ENCODE measurements around the gene GGT5. TPM values are rescaled to one million over a fixed set of nuclear protein-coding genes. Genes with fewer than 3 reads are reported as not detected.
"Not testable (repeated sequence)": the region's sequence is repeated elsewhere in the genome, so short reads cannot be mapped to it uniquely, and the experiment has no call there.

Gene GGT5
- total and polyA plus RNA-seq, 2 experiments from 2014 or later, result 0.21 to 3.6 TPM

- H3K9me3 ChIP-seq (ENCODE audit: low read depth), result no peaks in the 10 kb centered on the region
- H3K27ac ChIP-seq, result no peak overlapping the region
- no peak for DNase-seq (ENCODE audit: low read depth in 1 of 2, low spot score in 1 of 2)
- no peak for TF ChIP-seq CTCF (IDR thresholded peaks at IDR 0.05; ENCODE audit: low read depth, low read length)
- no peaks in the 10 kb centered on the region for H3K27me3 ChIP-seq
- no peaks in the 10 kb centered on the region for H3K4me1 ChIP-seq (ENCODE audit: low read depth)
- no peaks in the 10 kb centered on the region for H3K36me3 ChIP-seq
- H3K4me3 ChIP-seq, result no peak overlapping the region
Observed at GRCh38 chr22:24185001-24185500, 59.8 kb downstream of the GGT5 start.

GRCh38 chr22:24184057-24184798 lies 60.7 kb downstream of the GGT5 start:
- no peaks in the 10 kb centered on the region for H3K27me3 ChIP-seq
- no peak overlapping the region for H3K4me3 ChIP-seq
- H3K27ac ChIP-seq, result no peak overlapping the region
- DNase-seq (ENCODE audit: low read depth in 1 of 2, low spot score in 1 of 2), result no peak
- H3K9me3 ChIP-seq (ENCODE audit: low read depth), result no peaks in the 10 kb centered on the region
- TF ChIP-seq CTCF (IDR thresholded peaks at IDR 0.05; ENCODE audit: low read depth, low read length), result no peak
- H3K4me1 ChIP-seq (ENCODE audit: low read depth), result no peaks in the 10 kb centered on the region
- H3K36me3 ChIP-seq, result no peaks in the 10 kb centered on the region

GRCh38 chr22:24183321-24184031 lies 61.4 kb downstream of the GGT5 start:
- Histone ChIP-seq H3K36me3 (peaks cover 2% of the 10 kb centered on the region), H3K4me1 (ENCODE audit: low read depth) (no peaks in the 10 kb centered on the region), H3K27ac (no peak overlapping the region), H3K4me3 (no peak overlapping the region), H3K9me3 (ENCODE audit: low read depth) (no peaks in the 10 kb centered on the region), H3K27me3 (no peaks in the 10 kb centered on the region)
- no peak for DNase-seq (ENCODE audit: low read depth in 1 of 2, low spot score in 1 of 2)
- TF ChIP-seq CTCF (IDR thresholded peaks at IDR 0.05; ENCODE audit: low read depth, low read length), result no peak

- H3K4me3 ChIP-seq; H3K36me3 ChIP-seq; H3K27ac ChIP-seq; DNase-seq (ENCODE audit: low read depth in 1 of 2, low spot score in 1 of 2); H3K4me1 ChIP-seq (ENCODE audit: low read depth); H3K9me3 ChIP-seq (ENCODE audit: low read depth); H3K27me3 ChIP-seq: not testable (repeated sequence)
Observed at GRCh38 chr22:24182900-24183246, 62.0 kb downstream of the GGT5 start.

- no peak overlapping the region for H3K27ac ChIP-seq
- peak in 1 of 2 donors; percentile 60 for DNase-seq (ENCODE audit: low read depth in 1 of 2, low spot score in 1 of 2)
- H3K4me3 ChIP-seq, result no peak overlapping the region
- no peaks in the 10 kb centered on the region for H3K27me3 ChIP-seq
- no peaks in the 10 kb centered on the region for H3K9me3 ChIP-seq (ENCODE audit: low read depth)
- peak; percentile 32 for TF ChIP-seq CTCF (IDR thresholded peaks at IDR 0.05; ENCODE audit: low read depth, low read length)
- H3K4me1 ChIP-seq (ENCODE audit: low read depth), result no peaks in the 10 kb centered on the region
- H3K36me3 ChIP-seq, result peaks cover 6% of the 10 kb centered on the region
Observed at GRCh38 chr22:24181996-24182899, 62.6 kb downstream of the GGT5 start.

Measured in cardiac muscle cell (in vitro differentiated cells and primary cell).